Measurements from ENCODE around the gene DENND11.

DNA sequence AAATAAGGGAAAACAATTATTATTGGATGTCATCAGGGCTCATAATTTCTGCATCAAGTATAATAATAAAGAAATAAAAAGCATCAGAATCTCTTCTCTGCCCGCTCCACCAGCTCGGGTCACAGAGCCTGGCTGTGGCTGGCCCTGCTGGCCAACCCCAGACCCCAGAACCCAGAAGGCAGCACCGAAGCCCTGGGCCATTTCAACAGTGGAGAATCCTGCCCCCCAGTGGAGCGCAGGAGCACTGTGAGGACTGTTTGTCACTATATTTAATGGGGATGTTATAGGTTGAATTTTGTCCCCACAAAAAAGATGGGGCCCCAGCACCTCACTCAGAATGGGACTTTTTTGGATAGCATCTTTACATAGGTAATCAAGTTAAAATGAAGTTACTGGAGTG lies 27.3 kb downstream of the DENND11 start:
- TF ChIP-seq CTCF (IDR thresholded peaks at IDR 0.05), result no peak
- TF ChIP-seq POLR2A (IDR thresholded peaks at IDR 0.05), result no peak
